ENCODE results near the gene UBXN11. TPM values are rescaled to one million over a fixed set of nuclear protein-coding genes. Genes with fewer than 3 reads are reported as not detected.
"Not testable (repeated sequence)": the region's sequence is repeated elsewhere in the genome, so short reads cannot be mapped to it uniquely, and the experiment has no call there.

Gene UBXN11
- total and polyA plus RNA-seq, 2 of the 13 experiments (the other 11 are each of a cell fraction or from before 2014, with no cell fraction given) = 9.3 to 10.4 TPM

GRCh38 chr1:26293911-26294463, 12.4 kb downstream of the UBXN11 start (continued):
- TF ChIP-seq NR0B2 (CRISPR knock-in tag; IDR thresholded peaks at IDR 0.05) (no peak), TFE3 (CRISPR knock-in tag; IDR thresholded peaks at IDR 0.05) (no peak), ESRRA (CRISPR knock-in tag; IDR thresholded peaks at IDR 0.05; ENCODE audit: low read depth) (no peak), ZC3H4 (CRISPR knock-in tag; IDR thresholded peaks at IDR 0.05; ENCODE audit: borderline replicate concordance) (no peak), ZFP91 (CRISPR knock-in tag; IDR thresholded peaks at IDR 0.05; ENCODE audit: borderline replicate concordance) (no peak)

GRCh38 chr1:26292735-26293134, 13.7 kb downstream of the UBXN11 start:
- H3K4me2 ChIP-seq (ENCODE audit: low read depth, low read length); H3K27me3 ChIP-seq (ENCODE audit: control insufficient read depth in 1 of 2, insufficient read depth in 2 of 2, low read length in 2 of 2); BruUV-seq (replicated peaks); H3K4me1 ChIP-seq (ENCODE audit: insufficient read depth, low read length); H3K79me2 ChIP-seq (ENCODE audit: insufficient read depth, low read length); in situ Hi-C loops (cut with HindIII; ENCODE audit: extremely low pct_ligation_motif_present, low pct_unique_long_range_greater_than_20kb); POLR2A ChIA-PET; DNase-seq (ENCODE audit: low spot score); H2AFZ ChIP-seq (ENCODE audit: low read length); H3K27ac ChIP-seq (ENCODE audit: extremely low read length, insufficient read depth, low read length); FAIRE-seq; H4K20me1 ChIP-seq (ENCODE audit: insufficient read depth, low read length); H3K4me3 ChIP-seq (replicated peaks in 1 of 3; ENCODE audit: insufficient read depth in 1 of 3, low read depth in 2 of 3, low read length in 3 of 3); H3K9me3 ChIP-seq (ENCODE audit: low read length); intact Hi-C loops (cut with micrococcal nuclease; ENCODE audit: unreplicated experiment); H3K36me3 ChIP-seq (replicated peaks in 1 of 2; ENCODE audit: control insufficient read depth in 1 of 2, insufficient read depth in 2 of 2, low read length in 2 of 2); H3K9ac ChIP-seq (ENCODE audit: insufficient read depth, low read depth, low read length); ATAC-seq; CTCF ChIA-PET (ENCODE audit: low intra/inter-chr PET ratio, low total read pairs): not testable (repeated sequence)
- WGBS (ENCODE audit: low lambda C conversion rate) = 92% methylated on average over 5 of the region's 5 CpGs
